GM19463 (cell line): ENCODE measurements around the gene OTOP3.

Source experiments
- ATAC-seq: cut with Tn5 transposase; IDR thresholded peaks from one replicate; pipeline ENCODE4 v1.9.1; 2021; ENCODE audit warnings: mild to moderate bottlenecking, moderate library complexity; ENCODE audit not compliant: unreplicated experiment

Gene OTOP3

DNA sequence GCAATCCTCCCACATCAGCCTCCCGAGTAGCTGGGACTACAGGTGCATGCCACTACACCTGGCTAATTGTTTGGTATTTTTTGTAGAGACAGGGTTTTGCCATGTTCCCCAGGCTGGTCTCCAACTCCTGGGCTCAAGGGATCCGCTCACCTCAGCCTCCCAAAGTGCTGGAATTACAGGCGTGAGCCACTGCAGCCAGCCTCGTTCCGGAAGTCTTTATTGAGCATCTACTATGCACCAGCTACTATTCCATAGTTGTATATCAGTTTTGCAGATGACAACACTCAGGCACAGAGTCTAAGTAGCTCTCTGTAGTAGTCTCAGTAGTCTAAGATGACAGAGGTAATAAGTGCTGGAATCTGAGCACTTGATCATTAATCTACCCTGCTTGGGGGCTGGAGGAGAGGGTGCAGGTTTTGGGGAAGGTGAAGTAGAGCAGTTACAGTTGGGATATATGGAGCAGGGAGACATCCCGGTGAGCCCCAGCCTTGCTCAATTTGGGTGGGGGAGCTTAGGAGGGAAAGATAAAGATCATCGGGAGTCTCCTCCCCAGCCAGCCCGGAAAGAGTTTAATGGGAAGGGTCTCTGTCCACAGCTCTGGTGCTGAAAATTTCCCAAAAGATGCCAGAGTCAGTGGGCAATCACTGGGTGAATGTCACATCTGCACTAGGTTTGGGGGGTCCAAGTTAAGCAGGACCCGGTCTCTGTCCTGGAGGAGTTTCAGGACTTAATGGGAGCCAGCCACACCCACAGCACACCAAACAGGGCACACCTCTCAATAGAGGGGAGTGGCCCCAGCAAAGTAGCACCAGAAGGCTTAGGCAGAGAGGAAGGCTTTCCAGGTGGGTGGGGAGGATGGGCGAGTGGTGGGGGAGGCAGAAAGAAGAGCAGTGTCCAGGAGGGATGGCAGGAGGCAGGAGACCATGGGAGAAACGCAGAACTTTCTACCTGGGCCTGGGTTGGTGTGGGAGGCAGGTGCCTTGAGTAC lies 1.7 kb downstream of the OTOP3 start:
- no peak for ATAC-seq

DNA sequence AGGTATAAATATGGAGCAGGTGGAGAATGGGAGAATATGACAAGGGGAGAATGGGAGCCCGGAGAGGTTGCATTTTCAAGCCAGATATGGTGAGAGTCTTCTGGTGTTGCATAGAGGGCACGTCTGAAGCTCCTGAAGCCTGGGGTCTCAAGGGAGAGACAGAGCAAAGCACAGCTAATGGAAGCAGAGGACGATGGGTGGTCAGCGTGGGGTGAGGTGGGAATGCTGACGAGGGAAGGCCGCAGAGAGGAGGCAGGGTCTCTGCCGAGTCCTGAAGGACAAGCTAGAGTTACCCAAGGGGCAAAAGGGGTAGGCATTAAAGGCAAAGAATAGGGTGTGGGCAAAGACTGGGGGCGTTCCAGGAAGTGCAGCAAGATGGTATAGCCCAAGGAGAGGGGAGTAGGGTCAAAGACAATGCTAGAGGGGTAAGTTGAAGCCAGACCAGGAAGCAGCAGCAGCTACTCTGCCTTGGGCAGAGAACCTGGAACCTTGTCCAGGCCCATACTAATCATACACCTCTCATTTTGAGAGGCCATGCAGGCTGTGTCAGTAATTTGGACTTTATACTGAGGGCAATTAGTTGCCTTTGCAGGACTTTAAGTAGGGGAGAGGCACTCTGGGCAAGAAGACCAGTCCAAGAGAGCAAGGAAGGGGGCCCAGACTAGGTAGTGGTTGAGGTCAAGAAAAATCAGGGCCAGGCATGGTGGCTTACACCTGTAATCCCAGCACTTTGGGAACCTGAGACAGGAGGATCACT lies 2.7 kb downstream of the OTOP3 start:
- ATAC-seq = no peak

DNA sequence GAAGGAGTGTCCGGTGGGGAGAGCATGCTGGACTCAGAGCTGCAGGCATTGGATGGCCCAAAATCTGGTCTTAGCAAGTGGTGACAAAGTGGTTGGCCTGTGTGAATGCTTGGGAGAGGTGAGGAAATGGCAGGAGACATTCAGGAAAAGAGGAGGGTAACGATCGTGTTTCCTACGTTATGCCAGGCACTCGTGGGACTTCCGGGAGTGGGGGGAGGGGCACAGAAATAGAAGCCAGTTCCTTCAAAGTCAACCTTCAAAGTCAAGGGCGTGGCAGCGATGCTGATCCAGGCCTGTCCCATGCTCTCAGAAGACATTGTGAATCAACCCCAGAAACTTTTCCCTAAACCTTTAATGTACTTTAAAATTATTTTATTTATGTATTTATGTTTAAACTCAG lies 3.8 kb downstream of the OTOP3 start:
- ATAC-seq = no peak

DNA sequence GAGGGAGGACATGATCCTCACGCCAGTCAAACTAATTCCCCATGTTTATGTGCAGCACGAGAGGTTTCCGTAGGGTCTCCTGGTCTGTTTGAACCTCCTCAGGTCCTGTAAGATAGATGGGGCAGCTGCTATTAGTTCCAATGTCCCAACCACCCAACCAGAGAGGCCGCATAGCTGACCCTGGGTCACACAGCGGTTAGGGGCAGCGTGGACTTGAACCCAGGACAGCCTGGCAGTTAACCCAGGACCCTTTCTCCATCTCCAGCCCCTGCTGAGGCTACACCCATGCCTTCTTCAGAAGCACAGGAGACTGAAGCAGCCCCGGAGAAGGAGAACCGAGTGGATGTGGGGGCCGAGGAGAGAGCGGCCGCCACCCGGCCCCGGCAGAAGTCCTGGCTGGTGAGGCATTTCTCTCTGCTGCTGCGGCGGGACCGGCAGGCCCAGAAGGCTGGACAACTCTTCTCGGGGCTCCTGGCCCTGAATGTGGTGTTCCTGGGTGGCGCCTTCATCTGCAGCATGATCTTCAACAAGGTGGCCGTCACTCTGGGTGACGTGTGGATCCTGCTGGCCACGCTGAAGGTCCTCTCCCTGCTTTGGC lies 5.5 kb downstream of the OTOP3 start:
- no peak for ATAC-seq

DNA sequence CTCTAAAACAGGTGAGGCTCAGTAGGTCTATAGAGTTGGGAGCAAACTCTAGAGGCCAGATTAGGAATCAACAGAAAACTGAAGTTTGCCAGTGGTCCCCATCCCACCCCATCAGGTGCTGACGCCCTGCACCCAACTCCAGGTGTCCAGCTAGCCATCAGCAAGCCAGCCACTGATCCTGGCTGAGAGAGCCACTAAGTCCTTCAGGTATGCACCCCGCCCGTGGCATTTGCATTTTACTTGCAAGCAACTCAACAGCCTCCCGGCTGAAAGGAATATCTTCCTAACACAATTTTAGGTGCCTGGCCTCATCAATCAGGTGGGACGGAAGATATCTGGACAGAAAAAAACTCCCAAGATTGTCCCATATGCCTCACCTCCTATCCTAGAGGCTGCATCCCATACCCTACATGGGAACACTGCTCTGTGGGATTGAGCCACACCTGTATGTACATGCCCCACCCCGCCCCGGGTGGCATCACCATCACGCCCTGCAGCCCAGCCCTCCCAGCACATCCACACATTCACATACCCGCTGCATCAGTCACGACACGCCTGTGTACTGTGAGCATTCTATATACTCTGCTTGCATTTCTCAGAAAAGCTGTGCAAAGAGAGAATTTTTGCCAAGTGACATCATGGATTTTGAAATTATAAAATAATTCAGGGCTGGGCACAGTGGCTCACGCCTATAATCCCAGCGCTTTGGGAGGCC lies 8.3 kb downstream of the OTOP3 start:
- ATAC-seq = no peak

DNA sequence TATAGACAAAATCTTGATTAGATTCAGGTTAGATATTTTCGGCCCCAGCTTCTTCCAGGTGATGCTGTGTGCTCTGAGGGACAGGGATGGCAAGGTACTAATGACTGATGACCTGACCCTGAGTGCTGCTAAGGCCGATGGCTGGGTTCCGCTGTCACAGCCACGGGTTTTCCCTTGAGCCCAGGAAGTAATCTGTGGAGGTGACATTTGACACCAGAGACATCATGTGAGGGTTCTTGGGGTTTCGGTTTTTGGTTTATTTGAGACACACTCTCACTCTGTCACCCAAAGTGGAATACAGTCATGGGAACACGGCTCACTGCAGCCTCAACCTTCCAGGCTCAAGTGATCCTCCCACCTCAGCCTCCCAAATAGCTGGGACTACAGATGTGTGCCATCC lies 9.8 kb downstream of the OTOP3 start:
- ATAC-seq = peak; percentile 89

DNA sequence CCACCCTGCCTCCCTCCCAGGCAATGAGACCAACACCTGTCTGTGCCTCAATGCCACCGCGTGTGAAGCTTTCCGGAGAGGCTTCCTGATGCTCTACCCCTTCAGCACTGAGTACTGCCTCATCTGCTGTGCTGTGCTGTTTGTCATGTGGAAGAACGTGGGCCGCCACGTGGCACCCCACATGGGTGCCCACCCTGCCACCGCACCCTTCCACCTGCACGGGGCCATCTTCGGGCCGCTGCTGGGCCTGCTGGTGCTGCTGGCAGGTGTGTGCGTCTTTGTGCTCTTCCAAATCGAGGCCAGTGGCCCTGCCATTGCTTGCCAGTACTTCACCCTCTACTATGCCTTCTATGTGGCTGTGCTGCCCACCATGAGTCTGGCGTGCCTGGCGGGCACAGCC lies 10.9 kb downstream of the OTOP3 start:
- ATAC-seq = no peak

DNA sequence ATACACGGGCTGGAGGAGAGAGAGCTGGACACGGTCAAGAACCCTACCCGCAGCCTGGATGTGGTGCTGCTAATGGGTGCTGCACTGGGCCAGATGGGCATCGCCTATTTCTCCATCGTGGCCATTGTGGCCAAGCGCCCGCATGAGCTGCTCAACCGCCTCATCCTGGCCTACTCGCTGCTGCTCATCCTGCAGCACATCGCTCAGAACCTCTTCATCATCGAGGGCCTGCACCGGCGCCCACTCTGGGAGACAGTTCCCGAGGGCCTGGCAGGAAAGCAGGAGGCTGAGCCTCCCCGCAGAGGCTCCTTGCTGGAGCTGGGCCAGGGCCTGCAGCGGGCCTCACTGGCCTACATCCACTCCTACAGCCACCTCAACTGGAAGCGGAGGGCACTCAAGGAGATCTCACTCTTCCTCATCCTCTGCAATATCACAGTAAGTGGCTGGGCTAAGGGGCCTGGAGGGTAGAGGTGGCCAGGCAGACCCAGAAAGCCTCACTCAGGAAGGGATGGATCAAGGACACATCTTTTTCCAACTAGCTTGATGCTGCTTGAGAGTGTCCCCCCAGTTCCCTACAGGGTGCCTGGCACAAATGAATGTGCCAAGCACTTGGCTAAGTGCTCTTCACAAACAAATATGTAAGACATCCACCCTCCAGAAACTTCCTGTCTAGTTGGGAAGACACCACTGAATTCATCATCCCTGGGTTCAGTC lies 11.5 kb downstream of the OTOP3 start:
- ATAC-seq = no peak

DNA sequence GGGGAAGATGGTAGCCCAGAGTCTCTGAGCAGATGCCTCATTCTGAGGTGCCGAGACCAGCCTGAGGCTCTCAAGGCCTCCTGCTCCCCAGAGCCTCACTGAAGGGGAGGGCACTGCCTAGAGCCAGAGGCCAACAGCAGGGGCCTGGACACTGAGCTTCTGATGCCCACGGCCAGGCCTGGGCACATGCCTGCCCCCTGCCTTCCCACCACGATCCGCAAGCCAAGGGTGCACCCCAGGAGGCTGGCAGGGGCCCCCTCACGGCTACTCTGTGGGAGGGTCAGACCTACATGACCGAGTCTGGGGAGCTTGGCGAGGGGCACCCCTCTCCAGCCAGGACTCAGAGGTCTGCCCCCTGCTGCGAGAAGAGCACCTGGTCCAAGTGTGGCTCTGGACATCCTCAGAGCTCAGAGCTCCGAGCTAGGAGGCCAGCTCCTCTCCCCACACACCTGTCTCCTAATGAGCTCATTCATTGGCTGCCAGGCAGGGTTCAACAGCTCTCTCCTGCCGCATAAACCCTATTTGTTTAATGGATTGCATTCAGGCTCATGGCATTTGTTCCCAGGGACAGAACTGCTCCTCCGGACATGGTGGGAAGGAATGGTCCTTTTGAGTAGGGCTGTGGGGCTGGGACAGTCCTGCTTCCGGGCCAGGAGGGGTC lies 13.9 kb downstream of the OTOP3 start:
- no peak for ATAC-seq

DNA sequence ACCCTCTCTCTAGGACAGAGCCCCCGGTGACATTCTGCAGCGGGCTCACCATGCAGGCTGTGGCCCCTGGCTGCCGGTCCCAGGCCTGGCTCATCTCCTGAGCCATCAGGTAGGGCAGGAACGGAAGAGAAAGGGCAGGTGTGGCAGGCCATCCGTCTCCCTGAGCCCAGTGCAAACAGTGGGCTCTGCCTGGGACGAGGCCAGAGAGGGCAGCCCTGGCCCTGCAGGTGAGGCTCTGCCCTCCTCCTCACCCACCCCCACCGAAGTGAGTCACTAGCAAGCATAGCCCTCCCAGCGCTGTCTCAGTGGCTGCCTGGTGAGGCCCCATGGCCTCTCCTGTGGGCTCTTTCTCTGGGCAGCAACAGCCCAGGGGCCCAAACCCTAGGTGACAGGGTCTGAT lies 14.5 kb downstream of the OTOP3 start:
- ATAC-seq = no peak

DNA sequence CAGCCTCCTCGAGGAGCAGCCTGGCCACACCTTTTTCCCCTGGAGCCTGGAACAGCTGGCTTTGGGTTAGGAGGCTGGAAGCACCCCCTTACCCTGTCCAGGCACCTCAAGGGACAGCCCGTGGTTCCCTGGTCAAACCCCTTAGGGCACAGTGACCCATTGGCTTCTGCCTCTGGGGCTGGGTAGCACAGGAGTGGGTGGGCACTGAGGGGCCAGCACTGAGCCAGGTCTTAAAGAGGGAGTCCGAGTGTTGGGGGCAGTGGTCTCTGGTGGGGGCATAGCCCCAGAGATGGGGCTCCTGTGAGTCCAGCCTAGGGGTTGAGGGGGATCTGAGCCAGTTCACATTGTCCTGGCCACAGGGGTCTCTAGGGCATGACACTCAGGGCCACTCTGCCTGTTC lies 15.4 kb downstream of the OTOP3 start:
- no peak for ATAC-seq

DNA sequence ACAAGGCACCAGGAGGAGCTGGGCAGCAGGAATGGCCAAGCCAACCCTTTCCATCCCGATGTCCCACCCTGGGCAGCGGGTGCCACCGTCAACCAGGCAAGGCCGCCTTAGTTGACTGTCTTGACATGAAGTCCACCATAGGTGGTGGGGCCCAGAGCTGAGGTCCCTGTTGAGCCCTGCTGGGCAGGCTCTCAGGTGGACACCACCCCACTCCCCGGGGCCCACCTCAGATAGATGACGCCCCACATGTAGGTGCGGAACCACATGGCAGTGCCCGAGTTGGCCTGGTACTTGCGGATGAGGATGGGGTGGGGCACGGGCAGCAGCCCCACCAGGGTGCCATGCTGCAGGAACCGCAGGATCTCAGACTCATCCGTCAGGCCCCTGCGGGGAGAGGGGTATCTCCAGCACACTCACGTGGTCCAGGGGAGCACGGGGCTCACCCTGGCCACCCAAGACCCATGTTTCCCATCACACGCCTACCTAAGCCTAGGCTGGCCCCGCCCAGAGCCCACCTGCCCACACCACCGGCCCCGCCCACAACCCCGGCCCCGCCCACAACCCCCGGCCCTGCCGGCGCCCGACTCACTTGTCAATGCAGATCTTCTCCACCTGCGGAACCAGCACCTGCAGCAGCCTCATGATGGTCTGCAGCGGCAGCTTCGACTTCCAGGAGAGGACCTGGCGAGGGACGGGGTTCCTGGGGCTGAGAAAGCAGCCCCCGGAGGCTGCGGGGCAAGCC lies 16.2 kb downstream of the OTOP3 start:
- no peak for ATAC-seq

DNA sequence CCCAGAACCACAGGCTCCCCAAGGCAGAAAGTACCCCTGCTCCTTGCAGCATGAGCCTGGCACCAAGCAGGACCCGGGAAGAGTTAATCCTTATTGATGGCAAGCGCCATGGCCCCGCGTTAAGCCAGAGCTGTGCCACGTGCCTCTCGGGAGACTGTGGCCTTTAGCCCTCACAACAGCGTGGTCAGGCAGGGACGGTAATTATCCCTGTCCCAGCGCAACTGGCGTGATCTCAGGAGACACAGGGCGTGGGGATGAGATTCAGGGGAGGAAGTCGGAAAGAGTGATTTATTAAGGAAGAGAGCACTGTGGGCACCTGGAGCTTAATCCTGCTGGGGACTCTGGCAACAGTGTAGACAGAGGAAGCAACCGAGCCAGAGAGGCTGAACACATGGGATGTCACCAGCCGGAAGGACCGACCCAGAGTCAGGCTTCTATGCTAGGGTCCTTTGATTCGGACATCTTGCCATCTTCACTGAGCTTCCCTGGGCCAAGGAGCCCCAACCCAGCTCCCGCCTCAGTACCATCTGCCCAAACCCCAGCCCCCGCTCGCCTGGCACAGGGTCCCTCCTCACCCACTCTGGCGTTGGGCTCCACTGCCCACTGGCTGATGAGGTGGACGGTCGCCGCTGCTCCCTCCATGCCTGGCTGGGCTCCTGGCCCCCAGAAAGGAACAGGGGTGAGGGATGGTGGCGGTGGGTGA lies 16.9 kb downstream of the OTOP3 start:
- ATAC-seq = no peak

DNA sequence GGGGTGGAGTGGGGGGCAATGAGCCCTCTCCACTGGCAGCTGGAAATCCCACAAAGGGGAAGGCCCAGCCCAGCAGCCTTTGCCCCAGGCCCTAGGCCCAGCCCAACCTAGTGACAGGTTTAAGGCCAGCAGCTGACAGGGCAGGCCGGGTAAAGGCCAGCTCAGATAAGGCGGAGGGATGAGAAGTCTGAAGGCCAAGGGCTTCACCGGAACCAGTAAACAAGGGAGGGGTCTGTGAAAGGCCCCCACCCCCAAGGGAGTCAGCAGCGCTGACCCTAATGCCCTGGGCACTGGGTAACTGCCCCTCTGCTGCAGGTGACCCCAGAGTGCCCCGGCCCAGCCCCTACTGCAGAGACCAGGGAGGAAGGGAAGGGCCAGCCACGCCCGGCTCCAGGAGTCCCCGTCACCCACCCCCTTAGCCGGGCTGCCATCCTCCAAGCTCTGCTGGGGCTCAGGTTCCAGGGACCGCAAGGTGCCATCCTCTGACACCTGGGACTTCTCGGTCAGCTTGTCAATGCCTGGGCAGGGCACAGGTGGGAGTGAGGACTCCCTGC lies 17.5 kb downstream of the OTOP3 start:
- ATAC-seq = no peak

DNA sequence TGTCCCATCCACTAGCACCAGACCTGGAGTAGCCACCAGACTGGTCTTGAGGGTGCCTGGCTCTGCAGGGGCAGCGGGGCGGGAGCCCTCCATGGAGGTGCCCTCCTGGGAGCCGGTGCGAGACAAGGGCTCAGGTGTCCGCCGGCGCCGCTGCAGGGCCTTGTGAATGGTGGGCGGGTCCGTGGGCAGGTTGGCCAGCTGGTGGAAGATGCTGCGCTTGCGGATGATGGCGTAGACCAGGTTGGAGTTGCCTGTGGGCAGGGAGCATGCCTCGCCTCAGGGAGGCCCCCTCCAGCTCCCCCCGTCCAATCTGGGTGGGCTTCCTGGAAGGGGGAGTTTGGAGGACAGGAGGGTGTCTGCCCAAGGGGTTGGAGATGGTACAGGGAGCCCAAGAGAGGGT lies 18.4 kb downstream of the OTOP3 start:
- no peak for ATAC-seq

DNA sequence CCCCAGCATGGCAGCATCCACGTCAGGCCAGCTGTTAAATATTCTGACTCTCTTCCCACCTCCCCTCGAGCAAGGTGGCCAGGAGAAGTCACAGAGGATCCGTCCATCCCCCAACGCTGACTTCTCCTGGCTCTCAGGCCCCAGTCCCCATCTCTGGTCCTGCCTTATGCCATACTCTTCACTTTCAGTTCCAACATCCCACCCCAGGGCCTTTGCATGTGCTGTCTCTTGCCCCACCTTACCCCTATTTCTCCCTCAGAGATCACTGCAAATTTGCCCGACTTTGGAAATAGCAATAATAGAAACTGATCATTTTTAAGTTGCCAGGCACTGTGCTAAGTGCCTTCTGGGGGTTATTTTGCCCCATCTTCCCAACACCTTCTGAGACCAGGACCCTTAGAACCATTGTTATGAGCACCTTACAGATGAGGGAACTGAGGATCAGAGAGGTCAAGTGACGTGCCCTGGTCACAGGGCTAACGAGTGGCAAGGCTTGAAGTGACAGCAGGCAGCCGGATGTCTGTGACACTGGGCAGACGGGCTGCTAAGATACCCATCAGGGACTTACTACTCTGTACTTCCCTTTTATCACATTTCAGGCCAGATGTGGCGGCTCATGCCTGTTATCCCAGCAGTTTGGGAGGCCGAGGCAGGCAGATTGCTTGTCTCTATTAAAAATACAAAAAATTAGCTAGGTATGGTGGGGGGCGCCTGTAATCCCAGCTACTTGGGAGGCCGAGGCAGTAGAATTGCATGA lies 19.1 kb downstream of the OTOP3 start:
- no peak for ATAC-seq

DNA sequence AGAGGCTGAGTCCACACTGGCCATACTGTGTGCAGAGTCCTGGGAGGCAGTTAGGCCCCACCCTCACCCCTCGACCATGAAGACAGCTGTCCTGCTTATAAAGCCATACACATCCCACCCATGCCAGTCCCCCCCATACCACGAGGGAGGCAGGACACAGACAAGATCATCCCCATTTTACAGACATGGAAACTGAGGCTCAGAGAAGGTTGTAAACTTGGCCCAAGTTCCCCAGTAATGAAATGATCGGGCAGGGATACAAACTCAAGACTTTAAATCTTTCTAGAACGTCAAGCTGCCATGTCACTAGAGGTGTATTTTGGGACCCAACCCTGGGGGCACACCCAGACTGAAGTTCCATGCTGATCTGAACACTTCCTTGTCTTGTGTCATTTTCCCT lies 20.4 kb downstream of the OTOP3 start:
- no peak for ATAC-seq
